GM18519 (cell line): ENCODE data around the gene TNF.

Source experiments
- ATAC-seq: cut with Tn5 transposase; IDR thresholded peaks from one replicate; pipeline ENCODE4 v1.9.1; 2021; ENCODE audit warnings: mild to moderate bottlenecking, moderate library complexity; ENCODE audit not compliant: unreplicated experiment, low FRiP score

Gene TNF

DNA sequence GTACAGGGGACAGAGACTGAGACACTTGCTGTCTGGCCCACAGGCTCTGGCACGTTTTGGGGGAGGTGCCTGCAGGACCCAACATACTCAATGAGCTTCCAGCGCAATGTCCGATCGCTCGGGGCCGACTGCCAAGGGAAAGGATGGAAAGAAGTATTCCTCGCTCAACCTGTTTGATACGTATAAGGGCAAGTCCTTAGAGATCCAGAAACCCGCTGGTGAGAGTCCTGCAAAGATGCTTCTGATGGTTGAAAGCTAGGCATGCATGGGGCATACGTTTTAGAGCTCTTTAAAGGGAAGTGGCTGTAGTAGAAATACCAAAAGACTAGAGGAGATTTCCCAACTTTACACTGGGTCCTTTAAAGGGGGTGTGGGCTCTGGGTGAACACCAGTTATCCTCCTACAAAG is 47.3 kb downstream of the TNF start:
- no peak for ATAC-seq

DNA sequence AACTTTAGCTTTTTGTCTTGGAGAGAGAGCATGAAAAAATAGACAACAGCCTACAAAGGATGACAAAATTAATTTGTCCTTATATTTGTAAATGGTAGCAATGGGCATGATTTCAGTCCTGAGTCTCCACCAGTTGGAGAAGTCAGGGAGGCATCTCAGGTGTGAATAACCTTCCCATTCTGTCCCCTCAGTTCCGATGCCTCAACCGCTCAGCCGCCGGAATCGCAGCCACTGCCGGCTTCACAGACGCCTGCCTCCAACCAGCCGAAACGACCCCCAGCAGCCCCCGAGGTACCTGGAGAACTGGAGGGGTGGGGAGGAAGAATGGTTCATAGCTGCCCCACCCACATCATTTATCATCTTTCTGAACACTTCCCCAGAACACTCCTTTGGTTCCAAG is 48.7 kb downstream of the TNF start:
- ATAC-seq = no peak

- no peak for ATAC-seq
Measured at GRCh38 chr6:31626952-31627351, 51.6 kb downstream of the TNF start.

GRCh38 chr6:31627690-31628287 is 52.4 kb downstream of the TNF start:
- no peak for ATAC-seq
